Activated naive CD4-positive, alpha-beta T cell treated with Interleukin-2 at 50 U/mL for 16 hours (primary cell): Measurements from ENCODE around the gene ZNF446.
"Not testable (repeated sequence)": the region's sequence is repeated elsewhere in the genome, so short reads cannot be mapped to it uniquely, and the experiment has no call there.

Experiments
- DNase-seq: peaks from one replicate; pipeline ENCODE4 v3.0.0-alpha.2; 2020

ZNF446 gene

GRCh38 chr19:58475714-58476497, at the start of gene ZNF446:
TSS of gene ZNF446 (plus strand) at chr19:58476352. CDS start at chr19:58477219, 867 bp downstream.
- DNase-seq: peak; percentile 96

- no peak for DNase-seq
Measured at GRCh38 chr19:58428617-58429016, 47.5 kb upstream of the ZNF446 start.

- no peak for DNase-seq
Measured at GRCh38 chr19:58429745-58430144, 46.4 kb upstream of the ZNF446 start.

- no peak for DNase-seq
Measured at GRCh38 chr19:58434217-58434616, 41.9 kb upstream of the ZNF446 start.

- DNase-seq: peak; percentile 96
Measured at GRCh38 chr19:58439576-58440554, 36.3 kb upstream of the ZNF446 start, which contains the start of gene ZNF132. TSS of gene ZNF132 (minus strand) at chr19:58440153. CDS start at chr19:58439821, 332 bp downstream.

- DNase-seq: no peak
Measured at GRCh38 chr19:58440556-58440955, 35.6 kb upstream of the ZNF446 start.

GRCh38 chr19:58442986-58443385, 33.2 kb upstream of the ZNF446 start:
- not testable (repeated sequence) for DNase-seq

- not testable (repeated sequence) for DNase-seq
Measured at GRCh38 chr19:58448860-58449259, 27.3 kb upstream of the ZNF446 start.

- DNase-seq: not testable (repeated sequence)
Measured at GRCh38 chr19:58449980-58450379, 26.2 kb upstream of the ZNF446 start.

GRCh38 chr19:58450856-58451357, 25.2 kb upstream of the ZNF446 start:
- DNase-seq: no peak

- peak; percentile 98 for DNase-seq
Measured at GRCh38 chr19:58451358-58452101, 24.6 kb upstream of the ZNF446 start, which contains the start of gene ZNF324B. TSS of gene ZNF324B (plus strand) at chr19:58451622. CDS start at chr19:58453702, 2,080 bp downstream.

GRCh38 chr19:58453743-58454142, 22.4 kb upstream of the ZNF446 start:
- DNase-seq: no peak

GRCh38 chr19:58455306-58455705, 20.8 kb upstream of the ZNF446 start:
- DNase-seq: no peak

GRCh38 chr19:58456111-58456510, 20.0 kb upstream of the ZNF446 start:
- DNase-seq: no peak

GRCh38 chr19:58460039-58460438, 16.1 kb upstream of the ZNF446 start:
- DNase-seq: no peak

GRCh38 chr19:58466089-58466759, 9.9 kb upstream of the ZNF446 start:
- no peak for DNase-seq

- peak; percentile 99 for DNase-seq
Measured at GRCh38 chr19:58466760-58467589, 9.2 kb upstream of the ZNF446 start, which contains the start of gene ZNF324. TSS of gene ZNF324 (plus strand) at chr19:58467080. CDS start at chr19:58469186, 2,106 bp downstream.

- DNase-seq: no peak
Measured at GRCh38 chr19:58468216-58468839, 7.8 kb upstream of the ZNF446 start.

GRCh38 chr19:58469241-58470013, 6.7 kb upstream of the ZNF446 start:
- DNase-seq: no peak
